NCI-H446 treated with DMSO at 0.1 percent for 48 hours (cell line): ENCODE results near the gene FAM111A.

Experiments used
- DNase-seq: peaks from one replicate; lab custom pipeline; 2025; lab: John Stamatoyannopoulos, UW

FAM111A gene

DNA sequence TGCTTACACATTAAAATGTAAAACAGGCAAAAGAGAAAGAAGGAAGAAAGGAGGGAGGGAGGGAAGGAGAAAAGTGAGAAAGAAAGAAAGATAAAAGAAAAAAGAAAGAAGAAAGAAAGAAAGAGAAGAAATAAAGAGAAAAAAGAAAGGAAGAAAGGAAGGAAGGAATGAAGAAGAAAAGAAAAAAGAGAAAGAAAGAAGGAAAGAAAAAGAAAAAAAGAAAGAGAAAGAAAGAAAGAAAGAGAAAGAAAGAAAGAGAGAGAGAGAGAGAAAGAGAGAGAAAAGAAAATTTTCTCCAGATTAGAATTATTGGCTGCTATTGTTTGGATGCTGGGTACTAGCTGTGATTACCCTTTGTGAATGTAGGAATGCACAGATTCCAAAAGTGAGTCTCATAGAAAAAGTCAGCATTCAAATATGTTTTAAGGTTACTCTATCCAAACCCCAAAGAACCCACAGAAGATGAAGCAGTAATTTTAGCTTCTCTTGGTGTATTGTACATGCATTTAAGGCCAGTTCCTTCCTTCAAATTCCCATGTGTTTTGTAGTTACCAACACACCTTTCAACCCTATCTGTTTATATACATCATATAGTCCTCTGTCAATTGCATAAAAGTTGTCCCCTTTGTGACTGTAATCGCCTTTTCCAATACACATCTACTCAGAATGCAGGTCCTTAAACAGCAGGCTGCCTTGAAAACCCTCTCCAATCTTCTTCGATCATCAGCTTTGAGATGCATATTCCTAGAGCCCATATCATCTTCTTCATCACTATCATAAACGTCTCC is 789 bp upstream of the FAM111A start:
- DNase-seq: no peak

DNA sequence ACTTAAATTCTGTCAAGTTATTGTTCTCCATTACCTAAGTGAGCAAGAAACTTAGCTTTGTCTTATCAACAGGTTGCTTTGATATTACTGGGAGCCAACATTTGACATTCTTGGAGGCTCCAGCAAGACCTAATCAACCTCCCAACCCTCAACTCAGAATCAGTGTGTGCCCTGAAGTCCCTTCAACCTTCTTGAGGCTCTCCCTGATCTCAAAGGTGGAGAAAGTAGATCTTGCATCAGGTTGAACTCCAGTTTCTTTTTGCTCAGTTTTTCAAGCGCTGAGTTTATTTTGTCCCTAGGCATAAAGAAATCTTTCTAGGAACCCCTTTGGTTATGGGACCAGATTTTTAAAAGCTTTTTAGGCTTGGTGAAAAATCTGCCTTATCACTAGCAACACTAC is 1.4 kb downstream of the FAM111A start:
- DNase-seq: no peak

- no peak for DNase-seq
These were observed 2.1 kb downstream of the FAM111A start for GRCh38 chr11:59144579-59145345.

- DNase-seq: no peak
These were observed 2.9 kb downstream of the FAM111A start for GRCh38 chr11:59145534-59145933.

GRCh38 chr11:59151761-59152160 is 9.1 kb downstream of the FAM111A start:
- DNase-seq: no peak

- no peak for DNase-seq
These were observed 9.8 kb downstream of the FAM111A start for GRCh38 chr11:59152312-59152951.

DNA sequence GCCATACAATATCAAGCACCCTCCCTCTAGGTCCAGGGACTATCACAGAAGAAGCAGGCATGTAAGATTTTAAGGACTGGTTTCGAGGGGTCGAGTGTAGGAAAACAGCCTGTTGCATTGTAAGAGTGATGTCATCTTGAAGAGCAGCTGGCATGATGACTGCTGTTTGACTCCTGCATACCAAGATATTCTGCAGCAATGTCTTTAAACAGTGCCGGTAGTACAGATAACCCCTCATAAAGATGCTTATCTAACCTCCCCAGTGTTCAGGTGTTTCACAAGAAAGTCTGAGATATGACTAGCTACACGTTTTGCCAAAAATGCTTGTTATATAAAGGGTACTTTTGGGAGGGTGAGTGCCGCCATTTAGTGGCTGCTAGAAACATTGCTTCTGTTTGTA is 12.0 kb downstream of the FAM111A start:
- DNase-seq: no peak

DNA sequence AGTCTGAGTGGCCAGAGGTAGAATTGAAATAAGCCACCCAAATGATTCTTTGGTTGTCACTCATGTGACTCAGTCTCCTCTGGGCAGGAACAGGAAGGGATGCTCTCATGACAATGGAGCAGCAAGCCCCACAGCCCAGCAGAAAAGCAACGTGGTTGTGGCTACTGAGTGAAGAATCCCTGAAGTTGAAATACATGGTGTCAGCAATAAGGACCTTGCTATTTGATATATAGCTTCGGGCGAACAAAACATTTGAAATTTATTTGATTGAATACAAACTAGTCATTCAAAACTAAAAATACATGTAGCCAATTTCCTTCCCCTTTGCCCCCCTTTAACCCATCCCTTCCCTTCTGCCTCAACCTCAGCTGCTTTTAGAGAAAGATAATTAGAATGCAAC is 14.8 kb downstream of the FAM111A start:
- no peak for DNase-seq

GRCh38 chr11:59158206-59159068 is 15.8 kb downstream of the FAM111A start:
- DNase-seq: peak; percentile 50

GRCh38 chr11:59164028-59164427 is 21.4 kb downstream of the FAM111A start:
- no peak for DNase-seq

DNA sequence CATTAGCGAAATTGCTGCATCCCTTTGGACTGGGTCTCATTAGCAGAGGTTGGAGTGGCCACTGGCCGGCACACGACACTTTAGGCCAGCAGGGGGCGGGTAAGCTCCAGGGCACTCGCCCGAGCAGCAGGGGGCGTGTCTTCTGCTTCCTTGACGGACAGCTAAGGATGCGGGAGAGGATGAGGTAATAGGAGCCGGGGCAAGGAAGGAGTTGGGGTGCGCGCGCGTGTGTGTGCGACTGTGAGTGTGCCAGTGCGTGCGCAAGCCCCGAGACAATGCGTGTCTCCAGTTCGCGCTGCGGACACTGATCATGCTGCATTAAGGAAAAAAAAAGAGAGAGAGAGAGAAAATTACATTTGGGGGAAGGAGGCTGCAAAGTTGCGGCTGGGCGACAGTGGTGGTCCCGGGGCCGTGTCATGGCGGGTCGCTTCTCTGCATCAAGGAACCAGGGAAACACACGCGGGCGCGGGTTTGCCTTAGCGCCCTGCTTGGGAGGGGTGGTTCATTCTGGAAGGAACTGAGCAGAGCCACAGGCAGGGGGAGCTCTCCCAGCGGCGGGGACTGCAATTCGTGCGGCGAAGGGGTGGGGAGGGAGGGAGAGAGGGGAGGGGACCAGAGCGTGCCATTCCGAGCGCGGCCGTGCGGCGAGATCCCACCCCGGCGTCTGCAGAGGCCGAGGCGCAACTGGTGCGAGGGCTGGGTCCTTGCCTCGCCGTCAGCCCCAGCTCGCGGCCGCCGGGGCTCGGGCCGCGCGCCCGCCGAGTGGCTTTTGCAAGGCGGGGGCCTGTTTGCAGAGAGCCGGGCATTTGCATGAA is 29.1 kb downstream of the FAM111A start, which contains the start of gene DTX4:
Gene DTX4 (plus strand): TSS at position 625 of the 815 bp plus-strand sequence. CDS start 464 bp downstream, outside the sequence.
- DNase-seq: peak; percentile 82

GRCh38 chr11:59172345-59173079 is 29.9 kb downstream of the FAM111A start:
- DNase-seq: no peak

GRCh38 chr11:59173080-59173963 is 30.7 kb downstream of the FAM111A start:
- DNase-seq: no peak

DNA sequence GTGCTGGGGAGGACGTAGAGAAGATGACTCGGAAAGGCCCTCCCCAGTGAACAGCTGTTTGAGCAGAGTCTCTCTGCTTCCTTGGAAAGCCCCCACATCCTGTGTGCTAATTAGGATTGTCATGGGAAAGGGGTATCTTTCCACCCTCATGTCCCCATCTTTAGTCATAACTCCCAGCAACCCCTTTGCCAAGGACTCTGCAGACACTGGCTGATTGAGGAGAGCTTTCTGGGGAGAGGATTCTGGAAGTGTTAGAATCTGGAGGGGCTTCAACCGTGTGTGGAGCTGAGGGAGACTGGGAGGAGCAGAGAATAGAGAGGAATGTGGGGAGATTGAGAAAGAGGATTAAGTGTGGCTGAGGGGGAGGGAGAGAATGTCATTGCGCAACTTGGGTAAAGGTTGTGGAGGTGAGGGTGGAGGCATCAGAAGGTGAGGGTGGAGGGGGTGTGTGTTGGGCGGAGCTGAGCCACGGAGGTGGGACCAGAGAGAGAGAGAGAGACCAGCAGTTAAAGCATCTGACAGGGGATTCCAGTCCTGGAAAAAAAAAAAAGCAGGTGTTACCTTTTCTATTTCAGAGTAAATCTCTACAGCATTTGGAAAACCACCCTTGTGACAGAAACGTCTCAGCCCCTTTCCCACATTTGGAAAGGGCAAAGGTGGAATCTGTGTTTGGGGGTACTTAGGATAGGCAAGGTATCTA is 31.5 kb downstream of the FAM111A start:
- DNase-seq: no peak

DNA sequence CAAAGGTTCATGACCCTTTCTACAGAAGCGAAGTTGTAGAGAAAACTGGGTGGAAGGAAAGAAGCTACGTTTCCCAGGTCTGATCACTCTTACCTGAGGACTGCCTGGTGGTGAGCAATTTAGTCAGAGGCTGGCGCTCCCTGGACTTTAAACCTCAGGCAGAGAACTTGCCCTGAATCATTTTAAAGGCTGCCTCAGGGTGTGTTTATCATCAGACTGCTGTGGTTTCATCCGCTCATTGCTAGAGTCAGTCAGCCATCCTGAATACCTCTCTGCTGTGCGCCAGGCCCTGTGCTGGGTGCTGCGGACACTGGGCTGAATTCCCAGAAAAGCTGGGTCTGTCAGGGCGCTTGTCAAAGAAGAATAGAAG is 32.0 kb downstream of the FAM111A start:
- no peak for DNase-seq

- no peak for DNase-seq
These were observed 32.4 kb downstream of the FAM111A start for GRCh38 chr11:59175091-59175501.

GRCh38 chr11:59176330-59176729 is 33.7 kb downstream of the FAM111A start:
- no peak for DNase-seq

GRCh38 chr11:59178402-59178801 is 35.7 kb downstream of the FAM111A start:
- no peak for DNase-seq

DNA sequence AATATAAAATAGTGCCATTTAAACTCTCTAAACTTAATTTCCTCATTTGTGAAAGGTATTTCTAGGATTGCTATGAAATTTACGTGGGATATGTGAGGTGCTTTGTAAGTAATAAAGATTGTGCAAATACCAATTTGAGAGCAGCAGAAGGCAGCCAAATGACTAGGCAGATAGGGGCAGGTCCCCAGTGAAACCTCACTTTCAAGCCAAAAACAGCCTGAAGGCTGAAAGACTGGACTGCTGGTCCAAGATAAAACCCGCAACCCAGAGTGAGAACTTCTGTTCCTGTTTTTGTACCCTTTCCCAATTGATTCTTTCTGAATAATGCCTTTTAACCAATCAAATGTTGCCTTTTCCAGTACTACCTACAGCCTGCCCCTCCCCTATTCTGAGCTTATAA is 36.5 kb downstream of the FAM111A start:
- DNase-seq: no peak
